ENCODE measurements around the gene TAF1B.
"Not testable (repeated sequence)": the region's sequence is repeated elsewhere in the genome, so short reads cannot be mapped to it uniquely, and the experiment has no call there.

Gene TAF1B

GRCh38 chr2:9832586-9832985 lies 10.7 kb upstream of the TAF1B start:
- no peak for DNase-seq

- DNase-seq, result not testable (repeated sequence)
Observed at GRCh38 chr2:9835068-9835467, 8.2 kb upstream of the TAF1B start.

GRCh38 chr2:9836074-9836473 lies 7.2 kb upstream of the TAF1B start:
- no peak for DNase-seq

- no peak for DNase-seq
Observed at GRCh38 chr2:9836517-9836916, 6.8 kb upstream of the TAF1B start.

GRCh38 chr2:9837451-9837850 lies 5.8 kb upstream of the TAF1B start:
- DNase-seq, result no peak

- DNase-seq, result no peak
Observed at GRCh38 chr2:9838391-9838790, 4.9 kb upstream of the TAF1B start.

DNA sequence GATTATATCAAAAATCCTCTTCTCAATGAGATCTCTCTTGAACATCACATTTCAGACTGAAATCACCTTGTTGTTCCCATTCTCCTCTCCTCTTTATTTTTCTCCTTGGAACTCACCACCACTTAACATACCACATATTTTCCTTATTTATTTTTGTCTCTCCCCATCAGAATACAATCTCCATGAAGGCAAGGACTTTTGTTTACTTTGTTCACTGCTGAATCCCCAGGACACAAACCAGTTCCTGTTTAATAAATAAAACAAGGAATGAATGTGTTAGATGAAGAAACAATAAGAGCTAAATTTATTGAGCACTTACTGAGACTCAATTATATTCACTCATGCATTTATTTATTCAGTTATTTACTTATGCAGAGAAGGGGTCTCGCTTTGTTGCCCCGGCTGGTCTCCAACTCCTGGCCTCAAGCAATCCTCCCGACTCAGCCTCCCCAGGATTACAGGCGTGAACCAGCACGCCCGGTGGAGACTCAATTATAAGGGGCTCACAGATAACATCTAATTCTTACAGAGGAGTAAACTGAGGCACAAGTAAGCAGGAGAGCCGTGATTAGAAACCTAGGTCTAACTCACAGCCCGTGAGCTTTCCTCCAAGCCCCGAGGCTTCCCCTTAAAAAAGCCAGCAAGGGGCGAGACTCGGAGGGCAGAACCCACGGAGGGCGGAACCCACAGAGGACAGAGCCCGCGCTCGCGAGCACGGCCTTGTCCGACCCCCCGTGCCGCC lies 616 bp upstream of the TAF1B start:
- DNase-seq, result no peak

DNA sequence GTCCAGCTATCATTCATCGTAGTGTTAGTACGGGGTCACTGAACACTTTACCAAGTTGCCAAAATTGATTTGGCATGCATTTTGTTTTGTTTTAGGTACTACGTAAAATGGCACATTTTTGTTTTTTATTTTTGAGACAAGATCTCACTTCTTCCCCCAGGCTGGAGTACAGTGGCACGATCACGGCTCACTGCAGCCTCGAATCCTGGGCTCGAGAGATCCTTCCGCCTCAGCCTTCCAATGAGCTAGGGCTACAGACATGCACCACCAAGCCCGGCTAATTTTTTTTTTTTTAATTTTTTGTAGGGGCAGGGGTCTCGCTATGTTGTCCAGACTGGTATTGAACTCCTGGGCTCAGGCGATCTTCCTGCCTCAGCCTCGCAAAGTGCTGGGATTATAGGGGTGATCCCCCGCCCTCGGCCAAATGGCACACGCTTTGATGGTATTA lies 786 bp downstream of the TAF1B start:
- peak; percentile 28 for DNase-seq

DNA sequence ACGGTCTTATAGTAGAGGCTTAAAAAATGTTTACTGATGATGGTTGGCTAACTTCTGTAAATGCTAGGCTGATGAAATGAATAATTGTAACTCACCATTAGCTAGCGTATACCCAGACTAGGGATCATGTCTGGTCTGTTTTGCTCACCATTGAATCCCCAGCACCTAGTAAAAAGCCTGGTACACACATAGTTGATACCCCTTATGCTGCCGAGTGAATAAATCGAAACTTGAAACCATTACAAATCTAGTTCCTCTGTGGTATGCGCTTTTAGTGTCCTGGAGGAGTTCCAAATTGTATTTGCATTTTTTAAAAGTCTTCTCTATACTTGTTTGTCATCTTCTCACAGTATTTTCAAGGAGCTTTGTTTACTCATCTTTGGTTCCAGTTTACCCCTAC lies 1.3 kb downstream of the TAF1B start:
- DNase-seq, result no peak

GRCh38 chr2:9846554-9846953 lies 3.3 kb downstream of the TAF1B start:
- DNase-seq, result no peak

GRCh38 chr2:9847140-9847539 lies 3.9 kb downstream of the TAF1B start:
- no peak for DNase-seq

- no peak for DNase-seq
Observed at GRCh38 chr2:9852881-9853280, 9.6 kb downstream of the TAF1B start.

- no peak for DNase-seq
Observed at GRCh38 chr2:9857814-9858729, 14.8 kb downstream of the TAF1B start.

DNA sequence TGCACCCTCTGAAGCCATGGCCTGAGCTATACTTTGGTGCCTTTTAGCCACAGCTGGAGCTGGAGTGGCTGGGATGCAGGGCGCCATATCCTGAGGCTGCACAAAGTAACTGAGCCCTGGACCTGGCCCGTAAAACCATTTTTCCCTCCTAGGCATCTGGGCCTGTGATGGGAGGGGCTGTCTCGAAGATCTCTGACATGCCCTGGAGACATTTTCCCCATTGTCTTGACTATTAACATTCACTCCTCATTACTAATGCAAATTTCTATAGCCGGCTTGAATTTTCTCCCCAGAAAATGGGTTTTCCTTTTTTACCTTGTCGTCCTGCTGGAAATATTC lies 15.4 kb downstream of the TAF1B start:
- no peak for DNase-seq

GRCh38 chr2:9860922-9861580 lies 17.8 kb downstream of the TAF1B start:
- not testable (repeated sequence) for DNase-seq

GRCh38 chr2:9867881-9868280 lies 24.6 kb downstream of the TAF1B start:
- DNase-seq, result no peak

GRCh38 chr2:9873337-9873736 lies 30.1 kb downstream of the TAF1B start:
- no peak for DNase-seq

DNA sequence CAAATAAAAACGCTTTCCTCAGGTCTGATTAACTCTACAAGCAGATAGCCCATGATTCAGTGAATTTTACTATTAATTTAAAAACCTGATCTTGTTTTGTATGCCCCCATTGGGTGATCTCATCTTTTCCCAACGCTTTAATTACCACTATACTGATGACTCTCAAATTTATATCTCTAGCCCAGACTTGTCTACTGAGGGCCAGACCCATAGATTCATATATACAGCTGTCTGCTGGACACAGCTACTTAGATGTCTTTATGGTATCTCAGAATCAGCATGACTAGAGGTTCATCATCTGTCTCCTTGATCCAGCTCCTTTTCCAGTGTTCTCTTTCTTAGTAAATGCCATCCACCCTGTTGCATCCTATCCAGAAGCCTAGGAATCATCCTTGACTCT lies 33.8 kb downstream of the TAF1B start:
- DNase-seq, result no peak

- DNase-seq, result no peak
Observed at GRCh38 chr2:9877726-9878125, 34.5 kb downstream of the TAF1B start.

- no peak for DNase-seq
Observed at GRCh38 chr2:9879455-9880194, 36.4 kb downstream of the TAF1B start.

- DNase-seq, result no peak
Observed at GRCh38 chr2:9883897-9884296, 40.6 kb downstream of the TAF1B start.

- no peak for DNase-seq
Observed at GRCh38 chr2:9884436-9884835, 41.2 kb downstream of the TAF1B start.
